GM12878 (cell line): Measurements from ENCODE around the gene MLPH.

Source experiments
- ETV6 ChIP-seq, 2 experiments: fragments of 450-650 bp in 1 of 2; IDR thresholded peaks in 1 of 2; conservative IDR thresholded peaks in 1 of 2; 2 replicates each; pipeline ENCODE4 v1.6.1; 2014; ENCODE audit warnings: antibody characterized with exemption in 1 of 2, borderline replicate concordance in 1 of 2, low read depth in 1 of 2, mild to moderate bottlenecking in 1 of 2, moderate library complexity in 1 of 2
- FOXK2 ChIP-seq: fragments of 450-650 bp; IDR thresholded peaks from 2 replicates; pipeline ENCODE4 v1.6.1; 2017; ENCODE audit warnings: mild to moderate bottlenecking, moderate library complexity
- POLR2A ChIP-seq: IDR thresholded peaks from 2 replicates; pipeline ENCODE4 v1.6.1; 2011; ENCODE audit warnings: low read depth, mild to moderate bottlenecking, low read length
- ZBTB33 ChIP-seq: fragments of 450-650 bp; IDR thresholded peaks from 2 replicates; pipeline ENCODE4 v1.6.1; 2017; ENCODE audit warnings: mild to moderate bottlenecking
- ZNF274 ChIP-seq: IDR thresholded peaks from one replicate; pipeline ENCODE4 v1.8.0; 2011; ENCODE audit not compliant: insufficient read length, insufficient read depth

GRCh38 chr2:237532160-237532559, 45.1 kb downstream of the MLPH start:
- TF ChIP-seq POLR2A, result no peak
- no peak for TF ChIP-seq ETV6 (conservative IDR thresholded peaks at IDR 0.05 in 1 of 2, IDR thresholded peaks at IDR 0.05 in 1 of 2; ENCODE audit: borderline replicate concordance in 1 of 2, low read depth in 1 of 2)
- TF ChIP-seq ZBTB33, result no peak
- TF ChIP-seq FOXK2, result no peak
- TF ChIP-seq ZNF274, result no peak
